Frontal cortex (tissue), 4 donors: ENCODE results near the gene TSPAN33. TPM values are rescaled to one million over a fixed set of nuclear protein-coding genes. Genes with fewer than 3 reads are reported as not detected.
"Not testable (repeated sequence)": the region's sequence is repeated elsewhere in the genome, so short reads cannot be mapped to it uniquely, and the experiment has no call there.

Experiments
- DNase-seq, 2 donors: peaks; one replicate each; pipeline ENCODE4 v3.0.0; 2012; ENCODE audit warnings: low spot score in 2 of 2
- FAIRE-seq: peaks from 2 replicates; lab custom pipeline; 2012; peaks lifted over from hg19 to GRCh38; lab: Jason Lieb, UNC
- total RNA-seq: library from RNA; depleted of rRNA; stranded (reverse); fragments of >200 nt; gene quantifications from one replicate; pipeline ENCODE4 v1.2.3, GENCODE V29; 2014
- donor health status: control.
- donor health status: control.
- donor health status: control.

Gene TSPAN33
- total RNA-seq, 1 donor from 2014 or later = 4.1 TPM

GRCh38 chr7:129168231-129169021 is 23.9 kb downstream of the TSPAN33 start:
- DNase-seq = no peak

GRCh38 chr7:129169171-129169671 is 24.7 kb downstream of the TSPAN33 start:
- FAIRE-seq (no peak), DNase-seq (peak in 1 of 2 donors; percentile 60)

More at GRCh38 chr7:129168231-129169021, 23.9 kb downstream of the TSPAN33 start:
- no peak for FAIRE-seq

DNA sequence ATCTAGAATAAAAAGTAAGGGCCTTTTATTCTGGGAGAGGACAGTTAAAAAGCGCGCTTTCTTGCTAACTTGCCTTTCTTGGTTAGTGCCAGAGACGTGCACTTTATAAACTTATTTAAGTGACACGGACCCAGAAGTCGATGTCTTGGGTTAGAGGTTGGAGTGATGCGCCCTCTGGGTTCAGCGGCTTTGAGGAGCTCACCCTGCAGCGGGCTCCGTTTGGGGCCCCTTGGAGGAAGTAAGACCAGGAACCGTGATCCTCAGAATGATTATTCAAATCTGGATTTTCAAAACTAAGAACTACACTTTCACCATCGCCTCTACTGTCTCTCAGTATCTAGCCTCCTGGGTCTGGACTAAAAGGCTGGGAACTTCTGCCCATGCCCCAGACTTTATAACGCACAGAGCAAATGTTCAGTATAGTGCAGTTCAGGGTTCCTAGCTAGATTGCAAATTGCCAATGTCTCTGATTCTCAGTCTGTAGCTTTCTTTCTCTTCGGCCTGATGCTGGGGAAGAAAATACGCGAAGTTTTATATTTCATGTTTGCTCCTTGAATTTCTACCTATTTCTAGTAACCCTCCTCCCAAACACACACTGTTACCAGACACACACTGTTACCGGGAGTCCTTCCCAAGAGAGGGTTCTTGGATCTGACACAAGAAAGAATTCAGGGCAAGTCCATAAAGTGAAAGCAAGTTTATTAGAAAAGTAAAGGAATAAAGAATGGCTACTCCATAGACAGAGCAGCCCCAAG is 25.4 kb downstream of the TSPAN33 start:
- DNase-seq = no peak
- FAIRE-seq = no peak

DNA sequence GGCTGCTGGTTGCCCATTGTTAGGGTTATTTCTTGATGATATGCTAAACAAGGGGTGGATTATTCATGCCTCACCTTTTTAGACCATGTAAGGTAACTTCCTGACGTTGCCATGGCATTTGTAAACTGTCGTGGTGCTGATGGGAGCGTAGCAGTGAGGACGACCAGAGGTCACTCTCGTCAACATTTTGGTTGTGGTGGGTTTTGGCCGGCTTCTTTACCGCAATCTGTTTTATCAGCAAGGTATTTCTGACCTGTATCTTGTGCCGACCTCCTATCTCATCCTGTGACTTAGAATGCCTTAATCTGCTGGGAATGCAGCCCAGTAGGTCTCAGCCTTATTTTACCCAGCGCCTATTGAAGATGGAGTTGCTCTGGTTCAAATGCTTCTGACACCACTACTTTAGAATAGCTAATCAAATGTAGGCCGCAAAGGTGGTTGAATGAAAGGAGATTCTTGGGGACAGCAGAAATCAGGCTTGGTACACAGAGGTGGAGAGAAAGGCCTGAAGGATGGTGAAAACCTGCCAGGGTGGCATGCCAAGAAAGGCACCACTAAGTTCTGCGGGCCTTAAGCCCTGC is 26.0 kb downstream of the TSPAN33 start:
- FAIRE-seq (no peak), DNase-seq (no peak)

- DNase-seq, FAIRE-seq: not testable (repeated sequence)
These were observed 29.4 kb downstream of the TSPAN33 start for GRCh38 chr7:129173861-129174260.

DNA sequence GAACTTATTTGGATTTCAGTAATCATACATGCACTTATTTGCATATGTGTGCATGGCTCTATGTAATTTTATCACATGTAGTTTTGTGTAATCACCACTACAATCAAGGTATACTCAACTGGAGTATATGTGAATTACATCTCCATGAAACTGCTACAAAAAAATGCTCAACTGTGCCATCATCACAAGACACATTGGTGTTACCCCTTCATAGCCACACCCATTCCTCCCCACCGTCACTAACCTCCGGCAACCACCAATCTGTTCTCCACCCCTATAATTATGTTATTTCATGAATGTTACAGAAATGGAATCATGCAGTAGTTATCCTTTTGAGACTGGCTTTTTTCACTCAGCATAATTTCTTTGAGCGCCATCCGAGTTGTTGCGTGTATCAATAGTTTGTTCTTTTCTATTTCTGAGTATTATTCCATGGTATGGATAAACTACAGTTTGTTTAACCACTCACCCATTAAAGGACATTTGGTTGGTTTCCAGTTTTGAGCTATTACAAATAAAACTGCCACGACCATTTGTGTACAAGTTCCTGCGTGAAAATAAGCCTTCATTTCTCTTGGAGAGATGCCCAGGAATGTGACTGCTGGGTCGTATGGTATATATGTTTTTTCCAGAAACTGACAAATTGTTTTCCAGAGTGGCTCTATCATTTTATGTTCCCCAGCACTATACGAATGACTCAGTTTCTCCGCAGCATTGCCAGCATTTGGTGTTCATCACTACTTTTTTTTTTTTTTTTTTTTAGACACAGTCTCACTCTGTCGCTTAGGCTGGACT is 32.6 kb downstream of the TSPAN33 start:
- DNase-seq (no peak), FAIRE-seq (no peak)

DNA sequence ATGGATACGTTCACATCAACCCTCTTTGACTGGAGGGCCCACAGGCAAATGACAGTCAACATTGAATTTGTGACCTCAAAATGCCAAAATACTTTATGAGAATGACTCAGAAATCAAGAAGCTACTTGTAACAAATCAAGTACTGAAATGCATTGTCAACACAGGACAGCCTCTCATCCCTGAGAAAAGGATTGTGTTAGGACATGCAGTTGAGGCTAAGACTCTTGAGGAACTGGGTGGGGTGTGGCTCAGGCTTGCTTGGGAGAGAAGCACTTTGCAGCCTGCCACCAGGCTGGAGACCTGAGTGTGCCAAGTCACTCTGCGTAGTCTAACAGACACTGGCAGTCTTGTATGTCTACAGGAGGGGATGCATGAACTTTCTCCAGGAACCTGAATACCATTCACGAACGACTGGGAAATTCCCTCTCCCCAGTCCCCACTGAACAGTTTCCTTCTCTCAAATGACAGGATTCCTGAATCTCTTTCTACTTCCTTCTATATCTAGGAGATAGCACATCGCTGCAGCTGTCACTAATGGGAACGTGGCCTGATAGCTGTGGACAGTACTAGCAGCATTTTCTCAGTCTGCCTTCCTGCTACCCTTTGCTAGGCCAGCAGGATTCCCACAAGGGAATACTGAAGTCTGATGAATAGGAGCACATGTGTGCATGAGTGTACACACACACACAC is 40.6 kb downstream of the TSPAN33 start:
- DNase-seq = no peak
- no peak for FAIRE-seq

GRCh38 chr7:129186749-129187260 is 42.3 kb downstream of the TSPAN33 start:
- FAIRE-seq (no peak), DNase-seq (no peak)

DNA sequence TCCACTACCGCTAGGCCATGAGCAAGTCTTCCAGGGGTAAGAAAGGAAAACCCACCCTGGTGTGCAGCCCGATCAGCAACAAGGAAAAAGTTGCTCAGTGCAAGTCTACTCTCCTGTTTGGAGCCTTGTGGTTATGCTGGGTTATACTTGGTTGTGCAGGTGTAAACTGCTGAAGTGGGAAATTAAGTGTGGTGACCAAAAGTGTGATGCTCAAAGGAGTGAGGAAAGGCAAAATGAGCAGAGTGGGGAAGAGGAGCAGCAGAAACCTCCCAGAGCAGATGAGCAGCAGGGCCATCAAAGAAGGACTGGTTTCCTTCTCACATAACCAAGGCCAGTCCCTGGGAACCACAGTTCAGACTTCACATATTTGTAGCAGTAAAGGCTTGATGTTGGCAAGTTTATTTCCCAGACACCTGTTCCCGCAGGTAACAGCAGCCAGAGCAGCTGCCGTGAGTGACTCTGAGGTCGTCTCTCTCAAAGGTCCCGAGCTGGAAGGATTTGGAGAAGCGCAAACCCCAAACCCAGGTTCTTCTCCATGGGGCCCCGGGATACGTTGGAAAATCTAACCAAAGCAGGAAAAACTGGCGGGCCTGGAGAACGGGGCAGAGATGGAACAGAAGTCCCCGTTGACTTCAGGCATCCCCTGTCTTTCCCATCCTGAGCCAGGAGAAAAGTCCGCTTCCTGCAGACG is 43.3 kb downstream of the TSPAN33 start:
- DNase-seq = no peak
- no peak for FAIRE-seq

DNA sequence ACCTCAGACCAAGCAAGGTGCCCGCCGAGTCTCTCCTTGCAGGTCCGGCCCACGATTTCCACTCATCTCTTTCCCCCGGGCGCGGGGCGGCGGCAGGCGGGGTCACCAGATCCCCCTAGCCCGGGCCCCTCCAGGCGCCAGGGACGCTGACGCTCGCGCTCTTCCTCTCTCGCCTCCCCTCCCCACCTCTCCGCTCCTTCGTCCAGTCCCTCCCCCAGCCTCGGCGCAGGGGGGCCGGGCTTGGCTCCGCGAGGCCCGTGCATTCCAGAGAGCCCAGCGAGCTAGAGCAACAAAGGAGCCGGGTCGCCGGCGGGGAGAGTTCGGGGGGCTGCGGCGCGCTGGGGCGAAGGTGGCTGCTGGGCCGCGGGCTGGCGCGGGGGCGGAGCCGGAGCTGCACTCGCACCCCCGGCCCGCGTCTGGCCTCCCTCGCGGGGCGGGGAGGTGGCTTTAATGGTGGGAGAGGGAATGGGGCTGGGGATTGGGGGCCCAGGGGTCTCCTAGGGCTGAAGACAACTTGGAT is 43.9 kb downstream of the TSPAN33 start, which contains the start of gene SMO:
TSS of gene SMO (plus strand) at position 262 of the 520 bp plus-strand sequence. CDS start 519 bp downstream, outside the sequence.
- DNase-seq (peak; percentile 56 to 71), FAIRE-seq (no peak)

DNA sequence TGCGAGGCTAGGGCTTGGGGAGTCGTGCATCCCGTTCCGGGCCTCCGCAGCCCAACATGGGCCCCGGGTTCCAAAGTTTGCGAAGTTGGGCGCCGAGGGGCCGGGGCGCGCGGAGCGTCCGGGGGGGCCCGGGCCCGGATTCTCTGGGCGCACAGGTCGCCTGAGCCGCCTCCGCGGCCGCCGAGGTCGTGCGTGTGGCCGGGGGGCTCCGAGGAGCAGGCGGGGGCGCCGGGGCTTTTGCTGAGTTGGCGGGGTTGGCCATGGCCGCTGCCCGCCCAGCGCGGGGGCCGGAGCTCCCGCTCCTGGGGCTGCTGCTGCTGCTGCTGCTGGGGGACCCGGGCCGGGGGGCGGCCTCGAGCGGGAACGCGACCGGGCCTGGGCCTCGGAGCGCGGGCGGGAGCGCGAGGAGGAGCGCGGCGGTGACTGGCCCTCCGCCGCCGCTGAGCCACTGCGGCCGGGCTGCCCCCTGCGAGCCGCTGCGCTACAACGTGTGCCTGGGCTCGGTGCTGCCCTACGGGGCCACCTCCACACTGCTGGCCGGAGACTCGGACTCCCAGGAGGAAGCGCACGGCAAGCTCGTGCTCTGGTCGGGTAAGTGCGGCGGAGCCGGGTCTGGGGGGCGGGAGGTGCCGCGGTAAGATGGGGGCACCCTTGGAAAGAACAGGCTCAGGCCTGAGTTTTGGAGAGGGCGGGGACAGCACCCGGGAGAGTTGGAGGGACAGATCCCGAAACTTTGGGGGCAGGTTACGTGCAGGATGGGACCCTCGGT is 44.6 kb downstream of the TSPAN33 start:
- DNase-seq (peak in 1 of 2 donors; percentile 44), FAIRE-seq (no peak)

GRCh38 chr7:129189661-129190310 is 45.3 kb downstream of the TSPAN33 start:
- DNase-seq = no peak
- no peak for FAIRE-seq

DNA sequence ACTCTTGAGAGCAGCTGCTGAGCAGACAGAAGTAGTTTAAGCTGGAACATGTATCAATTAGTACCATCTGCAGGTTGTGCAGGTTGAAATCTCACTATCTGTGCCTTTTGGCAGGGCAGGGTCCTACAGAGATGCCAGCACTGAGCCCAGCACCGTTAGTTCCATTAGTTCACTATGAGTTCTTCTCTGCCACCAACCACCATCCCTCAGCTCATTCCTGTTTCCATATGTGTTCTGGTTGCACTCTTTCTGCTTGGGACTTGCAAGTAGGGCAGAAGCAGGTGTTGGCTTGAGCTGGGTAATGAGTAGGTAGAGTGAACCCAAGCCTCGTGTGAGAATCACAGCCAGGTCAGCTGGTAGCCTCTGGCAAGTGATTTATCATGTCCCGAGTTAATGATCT is 46.8 kb downstream of the TSPAN33 start:
- FAIRE-seq (no peak), DNase-seq (no peak)

- DNase-seq (no peak), FAIRE-seq (no peak)
These were observed 49.4 kb downstream of the TSPAN33 start for GRCh38 chr7:129193892-129194291.

- no peak for FAIRE-seq
- DNase-seq = no peak
These were observed 53.3 kb downstream of the TSPAN33 start for GRCh38 chr7:129197771-129198170.

DNA sequence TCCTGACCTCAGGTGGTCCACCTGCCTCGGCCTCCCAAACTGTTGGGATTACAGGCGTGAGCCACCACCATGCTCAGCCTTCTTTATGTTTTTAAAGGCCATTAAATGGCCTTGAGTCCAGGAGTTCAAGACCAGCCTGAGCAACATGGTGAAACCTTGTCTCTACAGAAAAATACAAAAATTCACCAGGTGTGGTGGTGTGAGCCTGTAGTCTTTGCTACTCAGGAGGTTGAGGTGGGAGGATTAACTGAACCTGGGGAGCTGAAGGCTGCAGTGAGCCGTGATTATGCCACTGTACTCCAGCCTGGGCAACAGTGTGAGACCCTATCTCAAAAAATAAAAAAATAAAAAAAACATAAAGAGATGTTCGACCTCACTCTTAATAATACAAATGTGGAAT is 54.9 kb downstream of the TSPAN33 start:
- FAIRE-seq = no peak

More for the DNA sequence above, 54.9 kb downstream of the TSPAN33 start:
- no peak for DNase-seq
